Peyer's patch (tissue), 4 donors: ENCODE measurements around the gene HDAC4. TPM values are rescaled to one million over a fixed set of nuclear protein-coding genes. Genes with fewer than 3 reads are reported as not detected.

Experiments used
- DNase-seq, 3 donors: peaks; one replicate each; pipeline ENCODE4 v3.0.0-alpha.2; 2017 to 2019
- H3K27ac ChIP-seq, 4 donors: fragments of 200-600 bp; sonication (generic); one replicate each; pipeline ENCODE4 v1.5.1; 2016 to 2019
- H3K27me3 ChIP-seq, 2 donors: fragments of 200-600 bp; sonication (generic); one replicate each; pipeline ENCODE4 v1.5.1; 2019
- H3K36me3 ChIP-seq, 3 donors: fragments of 200-600 bp; sonication (generic); one replicate each; pipeline ENCODE4 v1.5.1; 2016 to 2019
- H3K4me1 ChIP-seq, 4 donors: fragments of 200-600 bp; sonication (generic); one replicate each; pipeline ENCODE4 v1.5.1; 2016 to 2019
- H3K4me3 ChIP-seq, 4 donors: fragments of 200-600 bp; sonication (generic); 1 replicate in 3 of 4; 2 replicates in 1 of 4; pipeline ENCODE4 v1.5.1; 2016 to 2019; ENCODE audit warnings: mild to moderate bottlenecking in 1 of 4
- H3K9me3 ChIP-seq, 4 donors: fragments of 200-600 bp; sonication (generic); one replicate each; pipeline ENCODE4 v1.5.1; 2016 to 2019; ENCODE audit warnings: mild to moderate bottlenecking in 1 of 4
- POLR2A ChIP-seq, 2 donors: fragments of 450-650 bp; IDR thresholded peaks; one replicate each; pipeline ENCODE4 v1.5.1; 2017; ENCODE audit warnings: antibody characterized with exemption in 2 of 2, mild to moderate bottlenecking in 2 of 2, moderate library complexity in 2 of 2
- total RNA-seq, 4 donors: library from RNA; depleted of rRNA; stranded (reverse); fragments of >200 nt; gene quantifications; one replicate each; pipeline ENCODE4 v1.1.0, GENCODE V29; 2016
- TF ChIP-seq, protein P1 (sequence below), 6 experiments: fragments of 450-650 bp in 4 of 6; fragments of 200-600 bp in 2 of 6; sonication (generic) in 1 of 6; IDR thresholded peaks; one replicate each; pipeline ENCODE4 v1.5.1; 2017 to 2019; ENCODE audit warnings: antibody characterized with exemption in 6 of 6, mild to moderate bottlenecking in 3 of 6, moderate library complexity in 1 of 6

The HDAC4 gene
- total RNA-seq, 4 donors from 2014 or later: 28.9 to 198 (median 102) TPM

GRCh38 chr2:239287461-239287860 lies 113.4 kb downstream of the HDAC4 start:
- no peak for DNase-seq
- Histone ChIP-seq H3K27ac (no peak overlapping the region), H3K27me3 (no peaks in the 10 kb centered on the region), H3K4me3 (no peak overlapping the region), H3K9me3 (no peaks in the 10 kb centered on the region), H3K4me1 (peaks cover 0 to 43% (median 12%) of the 10 kb centered on the region in 4 donors), H3K36me3 (no peaks in the 10 kb centered on the region)
- TF ChIP-seq POLR2A (IDR thresholded peaks at IDR 0.05): no peak
- TF ChIP-seq, protein P1, sequence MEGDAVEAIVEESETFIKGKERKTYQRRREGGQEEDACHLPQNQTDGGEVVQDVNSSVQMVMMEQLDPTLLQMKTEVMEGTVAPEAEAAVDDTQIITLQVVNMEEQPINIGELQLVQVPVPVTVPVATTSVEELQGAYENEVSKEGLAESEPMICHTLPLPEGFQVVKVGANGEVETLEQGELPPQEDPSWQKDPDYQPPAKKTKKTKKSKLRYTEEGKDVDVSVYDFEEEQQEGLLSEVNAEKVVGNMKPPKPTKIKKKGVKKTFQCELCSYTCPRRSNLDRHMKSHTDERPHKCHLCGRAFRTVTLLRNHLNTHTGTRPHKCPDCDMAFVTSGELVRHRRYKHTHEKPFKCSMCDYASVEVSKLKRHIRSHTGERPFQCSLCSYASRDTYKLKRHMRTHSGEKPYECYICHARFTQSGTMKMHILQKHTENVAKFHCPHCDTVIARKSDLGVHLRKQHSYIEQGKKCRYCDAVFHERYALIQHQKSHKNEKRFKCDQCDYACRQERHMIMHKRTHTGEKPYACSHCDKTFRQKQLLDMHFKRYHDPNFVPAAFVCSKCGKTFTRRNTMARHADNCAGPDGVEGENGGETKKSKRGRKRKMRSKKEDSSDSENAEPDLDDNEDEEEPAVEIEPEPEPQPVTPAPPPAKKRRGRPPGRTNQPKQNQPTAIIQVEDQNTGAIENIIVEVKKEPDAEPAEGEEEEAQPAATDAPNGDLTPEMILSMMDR (IDR thresholded peaks at IDR 0.05): no peak

- Histone ChIP-seq H3K9me3 (no peaks in the 10 kb centered on the region), H3K4me1 (peaks cover 0 to 43% (median 11%) of the 10 kb centered on the region in 4 donors), H3K36me3 (no peaks in the 10 kb centered on the region), H3K27me3 (no peaks in the 10 kb centered on the region), H3K4me3 (no peak overlapping the region), H3K27ac (no peak overlapping the region)
- TF ChIP-seq, protein P1 (IDR thresholded peaks at IDR 0.05): no peak
- no peak for TF ChIP-seq POLR2A (IDR thresholded peaks at IDR 0.05)
- no peak for DNase-seq
Observed at GRCh38 chr2:239286901-239287300, 113.9 kb downstream of the HDAC4 start.

- H3K9me3 ChIP-seq: no peaks in the 10 kb centered on the region
- no peak for DNase-seq
- no peaks in the 10 kb centered on the region for H3K27me3 ChIP-seq
- peaks cover 0 to 38% (median 7%) of the 10 kb centered on the region in 4 donors for H3K4me1 ChIP-seq
- peak overlapping the region in 1 of 4 donors; percentile 52 for H3K4me3 ChIP-seq
- peak overlapping the region in 1 of 4 donors; percentile 42 for H3K27ac ChIP-seq
- H3K36me3 ChIP-seq: no peaks in the 10 kb centered on the region
- TF ChIP-seq, protein P1 (IDR thresholded peaks at IDR 0.05): no peak
- TF ChIP-seq POLR2A (IDR thresholded peaks at IDR 0.05): no peak
Observed at GRCh38 chr2:239285932-239286230, 114.9 kb downstream of the HDAC4 start.

- H3K4me3 ChIP-seq: peak overlapping the region; percentile 23 to 52 (median 36)
- TF ChIP-seq, protein P1 (IDR thresholded peaks at IDR 0.05): no peak
- TF ChIP-seq POLR2A (IDR thresholded peaks at IDR 0.05): peak in 1 of 2 donors; percentile 16
- H3K27ac ChIP-seq: peak overlapping the region in 3 of 4 donors; percentile 42 to 67 (median 55)
- no peaks in the 10 kb centered on the region for H3K9me3 ChIP-seq
- peak in 2 of 3 donors; percentile 70 to 71 for DNase-seq
- H3K4me1 ChIP-seq: peaks cover 0 to 38% (median 7%) of the 10 kb centered on the region in 4 donors
- no peaks in the 10 kb centered on the region for H3K27me3 ChIP-seq
- no peaks in the 10 kb centered on the region for H3K36me3 ChIP-seq
Observed at GRCh38 chr2:239285071-239285931, 115.5 kb downstream of the HDAC4 start.

GRCh38 chr2:239283961-239284795 lies 116.6 kb downstream of the HDAC4 start:
- H3K4me1 ChIP-seq: peaks cover 0 to 38% (median 7%) of the 10 kb centered on the region in 4 donors

More at GRCh38 chr2:239283961-239284795, 116.6 kb downstream of the HDAC4 start:
- DNase-seq: peak in 2 of 3 donors; percentile 39 to 47
- H3K36me3 ChIP-seq: no peaks in the 10 kb centered on the region
- H3K27me3 ChIP-seq: no peaks in the 10 kb centered on the region
- TF ChIP-seq POLR2A (IDR thresholded peaks at IDR 0.05): no peak
- TF ChIP-seq, protein P1 (IDR thresholded peaks at IDR 0.05): no peak
- peak overlapping the region in 1 of 4 donors; percentile 12 for H3K27ac ChIP-seq
- H3K9me3 ChIP-seq: no peaks in the 10 kb centered on the region
- H3K4me3 ChIP-seq: no peak overlapping the region
